MCF 10A (cell line): ENCODE measurements around the gene PPP1R15B. TPM values are rescaled to one million over a fixed set of nuclear protein-coding genes. Genes with fewer than 3 reads are reported as not detected.

Source experiments
- BruUV-seq: library from RNA; stranded (reverse); fragments of 400-500 nt; replicated peaks from 2 replicates; lab custom pipeline; 2021; lab: Mats Ljungman, UMichigan
- CTCF ChIA-PET: fragments of 300-600 bp; sonication (Branson Sonifier 250); formaldehyde crosslinking; extraction: SDS; loops from one replicate; lab custom pipeline; 2021; ENCODE audit warnings: antibody characterized with exemption, inconsistent platforms; lab: Yijun Ruan, JAX
- POLR2A ChIA-PET: fragments of 300-600, 350-650 bp; sonication (Branson Sonifier 250); formaldehyde crosslinking; extraction: SDS; loops from one replicate; lab custom pipeline; 2020; ENCODE audit warnings: antibody characterized with exemption, inconsistent platforms; lab: Yijun Ruan, JAX
- DNase-seq: peaks from one replicate; pipeline ENCODE4 v3.0.0-alpha.2; 2018; ENCODE audit not compliant: unreplicated experiment
- H3K27ac Mint-ChIP-seq: one replicate; pipeline ENCODE4 v1.8.0; 2022; ENCODE audit warnings: mild to moderate bottlenecking, low read depth, mixed read lengths; ENCODE audit not compliant: unreplicated experiment
- H3K27me3 Mint-ChIP-seq: one replicate; pipeline ENCODE4 v1.8.0; 2022; ENCODE audit warnings: mixed read lengths; ENCODE audit not compliant: insufficient read depth, unreplicated experiment
- H3K36me3 Mint-ChIP-seq: one replicate; pipeline ENCODE4 v1.8.0; 2022; ENCODE audit warnings: mild to moderate bottlenecking, moderate library complexity, mixed read lengths; ENCODE audit not compliant: insufficient read depth, unreplicated experiment
- H3K4me1 Mint-ChIP-seq: one replicate; pipeline ENCODE4 v1.8.0; 2022; ENCODE audit warnings: mixed read lengths; ENCODE audit not compliant: insufficient read depth, unreplicated experiment
- H3K4me3 Mint-ChIP-seq: one replicate; pipeline ENCODE4 v1.8.0; 2022; ENCODE audit warnings: mild to moderate bottlenecking, moderate library complexity, mixed read lengths; ENCODE audit not compliant: unreplicated experiment
- H3K9me3 Mint-ChIP-seq: one replicate; pipeline ENCODE4 v1.8.0; 2022; ENCODE audit warnings: mixed read lengths; ENCODE audit not compliant: unreplicated experiment
- intact Hi-C: fragments of 100-400 bp; cut with micrococcal nuclease; formaldehyde crosslinking; loops from 2 replicates; pipeline ENCODE4 v1.14.1; 2022
- total RNA-seq: library from RNA; stranded (reverse); gene quantifications from 2 replicates; pipeline ENCODE4 v1.2.3, GENCODE V29; 2022
- TF ChIP-seq, protein P1 (sequence below): fragments of 200-600 bp; IDR thresholded peaks from one replicate; pipeline ENCODE4 v1.8.0; 2022; ENCODE audit warnings: antibody characterized with exemption, mild to moderate bottlenecking; ENCODE audit not compliant: unreplicated experiment

PPP1R15B gene
- total RNA-seq, 1 experiment from 2014 or later, result 86.0 TPM

GRCh38 chr1:204448344-204448964 is 36.8 kb upstream of the PPP1R15B start:
- ChIA-PET CTCF (interaction anchor here (0.6 to 38.8 kb wide), 7 partner anchors 10 to 613 kb away, joined by 3 to 1125 read pairs (median 3); partner anchors contain the start of gene PIK3C2B), POLR2A (interaction anchor here (0.7 to 2.0 kb wide), 5 partner anchors 9 to 46 kb away, joined by 3 to 16 read pairs (median 6); partner anchors contain the start of gene PIK3C2B)
- H3K4me3 Mint-ChIP-seq, result no peak overlapping the region
- intact Hi-C loops, result no loop called here
- H3K27me3 Mint-ChIP-seq, result no peaks in the 10 kb centered on the region
- no peaks in the 10 kb centered on the region for H3K9me3 Mint-ChIP-seq
- no TSS peak for BruUV-seq
- TF ChIP-seq, protein P1, sequence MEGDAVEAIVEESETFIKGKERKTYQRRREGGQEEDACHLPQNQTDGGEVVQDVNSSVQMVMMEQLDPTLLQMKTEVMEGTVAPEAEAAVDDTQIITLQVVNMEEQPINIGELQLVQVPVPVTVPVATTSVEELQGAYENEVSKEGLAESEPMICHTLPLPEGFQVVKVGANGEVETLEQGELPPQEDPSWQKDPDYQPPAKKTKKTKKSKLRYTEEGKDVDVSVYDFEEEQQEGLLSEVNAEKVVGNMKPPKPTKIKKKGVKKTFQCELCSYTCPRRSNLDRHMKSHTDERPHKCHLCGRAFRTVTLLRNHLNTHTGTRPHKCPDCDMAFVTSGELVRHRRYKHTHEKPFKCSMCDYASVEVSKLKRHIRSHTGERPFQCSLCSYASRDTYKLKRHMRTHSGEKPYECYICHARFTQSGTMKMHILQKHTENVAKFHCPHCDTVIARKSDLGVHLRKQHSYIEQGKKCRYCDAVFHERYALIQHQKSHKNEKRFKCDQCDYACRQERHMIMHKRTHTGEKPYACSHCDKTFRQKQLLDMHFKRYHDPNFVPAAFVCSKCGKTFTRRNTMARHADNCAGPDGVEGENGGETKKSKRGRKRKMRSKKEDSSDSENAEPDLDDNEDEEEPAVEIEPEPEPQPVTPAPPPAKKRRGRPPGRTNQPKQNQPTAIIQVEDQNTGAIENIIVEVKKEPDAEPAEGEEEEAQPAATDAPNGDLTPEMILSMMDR, result no peak
- H3K36me3 Mint-ChIP-seq, result peaks cover 16% of the 10 kb centered on the region
- DNase-seq, result peak; percentile 89
- H3K27ac Mint-ChIP-seq, result no peak overlapping the region
- peaks cover 36% of the 10 kb centered on the region for H3K4me1 Mint-ChIP-seq

- intact Hi-C loops, result no loop called here
- TF ChIP-seq, protein P1, result no peak
- no TSS peak for BruUV-seq
- ChIA-PET POLR2A (interaction anchor here (0.8 to 1.6 kb wide), 4 partner anchors 9 to 46 kb away, joined by 3 to 16 read pairs (median 6); partner anchors contain the start of gene PIK3C2B), CTCF (interaction anchor here (0.6 to 38.8 kb wide), 11 partner anchors 9 to 359 kb away, joined by 3 to 1125 read pairs (median 4); partner anchors contain the start of gene PIK3C2B)
- peaks cover 43% of the 10 kb centered on the region for H3K4me1 Mint-ChIP-seq
- no peaks in the 10 kb centered on the region for H3K27me3 Mint-ChIP-seq
- H3K36me3 Mint-ChIP-seq, result peaks cover 19% of the 10 kb centered on the region
- no peak for DNase-seq
- no peaks in the 10 kb centered on the region for H3K9me3 Mint-ChIP-seq
- no peak overlapping the region for H3K4me3 Mint-ChIP-seq
- H3K27ac Mint-ChIP-seq, result no peak overlapping the region
These were observed 36.1 kb upstream of the PPP1R15B start for GRCh38 chr1:204447736-204448135.

GRCh38 chr1:204447190-204447589 is 35.6 kb upstream of the PPP1R15B start:
- Mint-ChIP-seq H3K4me1 (peaks cover 46% of the 10 kb centered on the region), H3K9me3 (no peaks in the 10 kb centered on the region), H3K27ac (no peak overlapping the region), H3K36me3 (peaks cover 19% of the 10 kb centered on the region), H3K4me3 (no peak overlapping the region), H3K27me3 (no peaks in the 10 kb centered on the region)
- no TSS peak for BruUV-seq
- intact Hi-C loops, result no loop called here
- POLR2A ChIA-PET, result interaction anchor here (0.8 to 1.6 kb wide), 6 partner anchors 9 to 69 kb away, joined by 3 to 16 read pairs (median 4); partner anchors contain the start of genes MDM4 and PIK3C2B
- TF ChIP-seq, protein P1, result no peak
- CTCF ChIA-PET, result interaction anchor here (0.6 to 38.8 kb wide), 21 partner anchors 8 to 969 kb away, joined by 3 to 1125 read pairs (median 5); partner anchors contain the start of gene PIK3C2B
- DNase-seq, result no peak
